Measurements from ENCODE around the gene ZNF367.

The ZNF367 gene

GRCh38 chr9:96449523-96449844 lies 31.3 kb upstream of the ZNF367 start:
- no peak for DNase-seq (ENCODE audit: low read depth)
- no peak for TF ChIP-seq CTCF (conservative IDR thresholded peaks at IDR 0.05; ENCODE audit: low read length)
- H3K4me3 ChIP-seq (ENCODE audit: low read length) = peak overlapping the region; percentile 76

GRCh38 chr9:96448546-96449170 lies 30.5 kb upstream of the ZNF367 start:
- H3K4me3 ChIP-seq (ENCODE audit: low read length) = no peak overlapping the region
- DNase-seq (ENCODE audit: low read depth) = no peak
- no peak for TF ChIP-seq CTCF (conservative IDR thresholded peaks at IDR 0.05; ENCODE audit: low read length)

GRCh38 chr9:96447406-96447805 lies 29.2 kb upstream of the ZNF367 start:
- DNase-seq (ENCODE audit: low read depth) = peak; percentile 12
- no peak overlapping the region for H3K4me3 ChIP-seq (ENCODE audit: low read length)
- no peak for TF ChIP-seq CTCF (conservative IDR thresholded peaks at IDR 0.05; ENCODE audit: low read length)

GRCh38 chr9:96442491-96442890 lies 24.3 kb upstream of the ZNF367 start:
- no peak overlapping the region for H3K4me3 ChIP-seq (ENCODE audit: low read length)
- no peak for DNase-seq (ENCODE audit: low read depth)
- TF ChIP-seq CTCF (conservative IDR thresholded peaks at IDR 0.05; ENCODE audit: low read length) = no peak

GRCh38 chr9:96441798-96442445 lies 23.8 kb upstream of the ZNF367 start:
- DNase-seq (ENCODE audit: low read depth) = no peak
- H3K4me3 ChIP-seq (ENCODE audit: low read length) = no peak overlapping the region
- TF ChIP-seq CTCF (conservative IDR thresholded peaks at IDR 0.05; ENCODE audit: low read length) = peak; percentile 41

- H3K4me3 ChIP-seq (ENCODE audit: low read length) = no peak overlapping the region
Measured at GRCh38 chr9:96440671-96441199, 22.6 kb upstream of the ZNF367 start.

More at GRCh38 chr9:96440671-96441199, 22.6 kb upstream of the ZNF367 start:
- no peak for DNase-seq (ENCODE audit: low read depth)
- no peak for TF ChIP-seq CTCF (conservative IDR thresholded peaks at IDR 0.05; ENCODE audit: low read length)

Measured in AG10803 (cell line).